Cortex of kidney (tissue), 1 donor: Measurements from ENCODE around the gene BPGM.

Experiments
- DNase-seq: peaks from one replicate; lab custom pipeline; 2025; lab: John Stamatoyannopoulos, UW

The BPGM gene

DNA sequence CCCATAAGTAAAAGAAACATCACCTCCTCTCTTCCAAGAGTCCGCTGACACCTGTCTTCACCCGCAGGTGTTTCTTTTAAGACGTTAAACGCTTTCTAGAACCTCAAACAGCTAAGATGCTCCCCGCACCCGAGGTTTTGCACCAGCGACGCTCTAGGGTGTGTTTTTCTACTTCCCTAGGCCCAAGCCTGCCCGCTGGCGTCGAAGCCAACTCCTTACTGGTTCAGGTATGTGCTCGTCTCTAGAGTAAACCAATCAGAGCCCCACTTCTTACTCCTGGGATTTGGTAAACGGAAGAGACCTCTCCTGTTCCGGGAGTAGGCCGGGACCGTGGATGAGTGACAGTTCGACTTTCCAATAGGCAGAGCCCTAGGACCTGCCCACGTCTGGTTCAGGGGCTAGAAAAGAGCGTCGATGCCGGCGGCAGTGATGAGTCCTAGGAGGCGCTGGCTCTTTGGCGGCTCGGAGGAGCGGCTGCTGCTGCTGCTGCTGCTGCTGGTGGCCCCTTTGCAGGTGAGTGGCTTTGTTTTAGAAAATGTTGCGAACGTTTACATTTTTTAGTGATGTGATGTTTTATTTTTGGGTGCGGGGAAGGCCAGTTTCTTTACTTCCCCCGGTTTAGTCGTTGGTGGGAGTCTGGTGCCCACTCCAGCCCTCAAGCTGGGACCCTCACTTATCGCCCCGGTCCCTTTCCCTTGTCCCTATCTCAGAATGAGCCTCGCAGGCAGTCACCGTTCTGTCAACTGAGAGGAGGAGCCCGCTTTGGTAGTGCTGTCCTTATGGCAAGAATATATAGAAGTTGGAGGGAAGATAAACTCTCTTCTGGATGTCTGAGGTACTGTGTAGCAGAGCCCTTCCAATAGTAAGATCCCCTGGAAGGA lies at the start of gene BPGM:
Gene BPGM, plus strand, starts transcription at position 429 of the 881 bp plus-strand sequence. CDS start 14,655 bp downstream, outside the sequence.
- peak; percentile 31 for DNase-seq

DNA sequence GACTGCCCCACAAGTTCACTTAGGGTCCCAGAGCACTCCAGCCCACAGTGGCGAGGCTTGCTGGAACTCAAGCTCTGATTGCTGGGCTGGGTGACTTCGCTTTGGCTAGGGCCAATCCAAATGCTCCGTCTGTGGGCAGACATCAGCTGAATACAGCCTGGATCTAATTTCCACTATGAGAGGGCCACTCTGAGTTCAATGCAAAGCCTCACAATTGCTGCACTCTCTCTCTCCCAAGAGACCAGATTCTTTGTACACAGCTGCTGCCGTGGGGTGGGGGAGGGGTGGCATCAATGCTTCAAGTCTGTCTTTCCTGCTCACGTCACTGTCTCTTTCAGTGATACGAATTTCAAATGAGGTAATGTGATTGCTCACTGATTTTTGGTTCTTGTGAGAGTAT lies 47.3 kb upstream of the BPGM start:
- DNase-seq = no peak

DNA sequence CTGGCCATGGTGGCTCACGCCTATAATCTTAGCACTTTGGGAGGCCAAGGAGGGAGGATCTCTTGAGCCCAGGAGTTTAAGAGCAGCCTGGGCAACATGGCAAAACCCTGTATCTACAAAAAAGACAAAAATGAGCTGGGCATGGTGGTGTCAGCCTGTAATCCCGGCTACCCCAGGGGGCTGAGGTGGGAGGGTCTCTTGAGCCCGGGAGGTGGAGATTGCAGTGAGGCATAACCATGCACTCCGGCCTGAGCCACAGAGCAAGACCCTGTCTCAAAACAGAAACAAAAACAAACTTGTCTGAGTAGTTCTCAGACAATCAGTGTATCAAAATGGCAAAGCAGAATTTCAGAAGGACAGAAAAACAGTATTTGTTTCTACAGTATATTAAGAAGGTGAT lies 45.2 kb upstream of the BPGM start:
- DNase-seq = no peak

DNA sequence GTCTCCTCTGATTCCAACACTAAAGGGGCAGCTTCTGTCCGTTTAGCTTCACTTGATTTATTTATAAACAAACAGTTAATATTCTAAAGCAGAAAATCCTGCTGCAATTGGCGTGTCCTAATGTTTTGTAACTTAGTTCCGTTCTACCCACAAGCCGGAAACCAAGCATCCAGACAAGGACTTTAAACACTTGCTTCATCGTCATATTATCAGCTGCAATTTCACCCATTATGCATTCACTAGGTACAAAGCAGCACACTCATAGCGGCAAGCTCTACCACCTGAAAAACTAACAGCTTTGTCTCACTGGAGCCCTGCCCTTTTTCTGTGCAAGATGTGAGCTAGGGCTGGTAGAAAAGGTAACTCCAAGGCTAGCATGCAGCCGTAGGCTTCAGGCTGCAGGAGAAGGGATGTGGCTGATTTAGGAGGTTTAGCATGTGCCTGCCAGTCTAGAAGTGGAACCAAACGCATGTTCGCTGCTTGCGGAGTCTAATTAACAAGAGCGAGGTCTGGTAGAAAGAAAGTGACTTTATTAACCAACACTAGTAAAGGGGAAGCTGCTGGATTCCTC lies 43.7 kb upstream of the BPGM start:
- DNase-seq = no peak

DNA sequence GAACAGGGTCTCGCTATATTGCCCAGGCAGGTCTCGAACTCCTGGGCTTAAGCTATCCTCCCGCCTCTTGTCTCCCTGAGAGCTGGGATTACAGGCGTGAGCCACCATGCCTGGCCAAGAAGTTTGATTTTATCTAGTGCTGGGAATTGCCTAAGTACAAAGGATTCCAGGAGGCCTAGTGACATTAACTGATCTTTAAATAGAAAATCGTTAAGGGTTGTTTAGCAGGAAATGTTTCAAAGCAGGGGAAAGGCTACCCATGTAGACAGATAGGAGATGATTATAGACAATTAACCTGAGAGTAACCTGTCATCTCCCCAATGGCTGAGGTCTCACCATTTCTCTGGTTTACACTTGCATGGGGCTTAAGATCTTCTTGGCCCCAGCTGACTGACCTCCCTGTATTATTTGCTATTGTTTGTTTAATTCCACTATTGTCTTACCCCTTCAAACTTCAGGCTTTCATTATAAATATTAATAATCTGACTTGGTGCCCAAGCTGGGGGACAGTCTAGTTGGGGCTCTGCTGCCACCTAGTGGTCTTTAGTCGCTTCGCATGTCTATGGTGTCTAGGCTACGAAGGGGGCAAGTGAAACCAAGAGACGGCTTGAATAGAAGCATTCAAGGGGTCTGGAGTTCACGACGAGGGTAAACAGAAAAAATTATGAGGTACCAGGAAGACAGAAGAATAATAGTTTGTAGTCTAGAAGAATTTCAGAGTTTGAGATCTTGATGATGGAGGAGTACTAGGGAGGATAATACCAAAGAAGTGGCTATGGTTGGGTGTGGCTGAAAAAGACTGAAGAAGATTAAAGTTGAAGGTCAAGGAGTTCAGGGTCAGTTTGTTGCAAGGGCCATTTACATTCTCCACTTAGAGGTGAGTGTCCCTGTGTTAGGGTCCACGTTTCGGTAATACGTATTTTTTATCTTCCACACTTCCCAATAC lies 40.4 kb upstream of the BPGM start:
- no peak for DNase-seq

DNA sequence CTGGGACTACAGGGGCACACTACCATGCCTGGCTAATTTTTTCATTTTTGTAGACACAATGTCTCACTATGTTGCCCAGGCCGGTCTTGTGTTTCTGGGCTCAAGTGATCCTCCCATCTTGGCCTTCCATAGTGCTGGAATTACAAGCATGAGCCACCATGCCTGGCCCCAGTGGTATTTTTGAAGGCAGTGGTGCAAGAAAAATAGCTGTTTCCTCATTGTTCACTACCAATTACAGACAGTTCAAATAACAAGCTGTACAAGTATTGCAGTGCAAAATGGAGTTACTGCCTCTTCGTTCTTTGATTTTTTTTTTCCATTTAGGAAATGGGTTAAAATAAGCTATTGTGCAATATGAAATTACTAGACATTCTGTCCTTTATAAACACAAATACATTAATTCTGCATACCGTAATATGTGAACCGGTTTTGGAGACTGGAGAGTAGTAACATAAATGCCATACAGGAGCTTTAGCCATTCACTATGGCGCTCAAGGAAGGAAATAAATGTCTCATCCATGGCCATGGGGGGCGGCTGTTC lies 35.0 kb upstream of the BPGM start:
- DNase-seq = no peak

DNA sequence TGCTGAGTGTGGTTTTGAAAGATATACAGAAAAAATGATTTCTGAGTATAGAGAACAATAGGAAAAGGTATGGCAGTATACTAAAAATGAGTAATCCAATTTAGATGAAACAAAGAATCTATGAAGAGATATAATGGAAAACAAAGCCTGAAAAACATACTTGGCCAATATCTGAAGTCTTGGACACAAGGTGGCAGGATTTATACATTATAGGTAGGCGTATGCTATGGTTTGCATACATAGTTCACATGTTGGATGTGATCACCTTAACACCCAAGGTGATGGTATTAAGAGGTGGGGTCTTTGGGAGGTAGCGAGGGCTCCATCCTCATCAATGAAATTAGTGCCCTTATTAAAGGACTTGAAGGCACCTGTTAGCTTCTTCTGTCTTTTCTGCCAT lies 34.5 kb upstream of the BPGM start:
- no peak for DNase-seq

DNA sequence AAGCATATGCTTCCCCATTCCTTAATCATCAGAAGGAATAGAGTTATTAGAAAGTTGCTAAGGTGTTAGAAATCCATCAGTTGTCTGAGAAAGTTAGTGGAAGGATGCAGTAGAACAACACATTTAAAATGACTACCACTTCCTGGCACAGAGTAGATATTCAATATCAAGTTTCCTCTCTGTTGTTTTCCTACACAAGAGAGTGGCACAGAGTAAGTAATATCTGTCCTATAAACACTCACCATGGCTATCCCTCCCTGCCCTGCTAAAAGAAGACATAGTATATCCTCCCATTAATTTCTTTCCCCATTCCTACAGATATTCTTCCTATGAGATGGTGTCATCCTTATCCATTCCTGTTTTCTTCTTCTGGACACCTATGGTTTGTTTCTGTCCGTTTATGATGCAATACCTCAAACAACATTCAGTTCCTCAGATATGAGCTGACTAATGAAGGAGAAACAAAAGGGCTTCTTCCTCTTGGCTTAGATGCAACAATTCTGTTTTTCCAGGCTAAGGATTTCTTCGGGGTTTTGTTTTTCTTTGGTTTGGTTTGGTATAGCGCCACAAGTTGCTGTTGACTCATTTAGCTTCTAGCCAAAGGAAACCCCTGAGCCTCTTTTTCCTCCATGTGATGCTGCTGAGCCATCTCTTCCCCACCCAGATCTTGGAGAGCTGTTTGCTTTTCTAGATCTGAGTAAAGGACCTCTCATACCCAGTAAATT lies 32.9 kb upstream of the BPGM start:
- DNase-seq = no peak

DNA sequence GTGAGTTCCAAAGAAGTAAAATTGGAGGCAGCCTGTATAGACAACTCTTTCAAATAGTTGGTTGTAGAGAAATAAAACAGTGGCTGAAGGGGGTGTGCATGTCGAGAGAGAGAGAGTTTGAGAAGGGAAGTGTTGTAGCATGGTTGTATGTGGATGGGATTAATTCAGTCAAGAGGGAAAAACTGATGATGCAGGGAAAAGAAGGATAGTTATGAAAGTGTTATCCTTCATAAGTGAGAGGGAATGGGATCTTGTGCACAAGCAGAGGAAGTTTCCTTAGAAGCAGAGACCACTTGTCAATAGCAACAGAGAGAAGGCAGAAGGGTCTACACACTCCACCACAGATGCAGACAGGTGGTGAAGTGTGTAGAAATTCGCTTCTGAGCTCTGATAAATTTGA lies 30.0 kb upstream of the BPGM start:
- no peak for DNase-seq

DNA sequence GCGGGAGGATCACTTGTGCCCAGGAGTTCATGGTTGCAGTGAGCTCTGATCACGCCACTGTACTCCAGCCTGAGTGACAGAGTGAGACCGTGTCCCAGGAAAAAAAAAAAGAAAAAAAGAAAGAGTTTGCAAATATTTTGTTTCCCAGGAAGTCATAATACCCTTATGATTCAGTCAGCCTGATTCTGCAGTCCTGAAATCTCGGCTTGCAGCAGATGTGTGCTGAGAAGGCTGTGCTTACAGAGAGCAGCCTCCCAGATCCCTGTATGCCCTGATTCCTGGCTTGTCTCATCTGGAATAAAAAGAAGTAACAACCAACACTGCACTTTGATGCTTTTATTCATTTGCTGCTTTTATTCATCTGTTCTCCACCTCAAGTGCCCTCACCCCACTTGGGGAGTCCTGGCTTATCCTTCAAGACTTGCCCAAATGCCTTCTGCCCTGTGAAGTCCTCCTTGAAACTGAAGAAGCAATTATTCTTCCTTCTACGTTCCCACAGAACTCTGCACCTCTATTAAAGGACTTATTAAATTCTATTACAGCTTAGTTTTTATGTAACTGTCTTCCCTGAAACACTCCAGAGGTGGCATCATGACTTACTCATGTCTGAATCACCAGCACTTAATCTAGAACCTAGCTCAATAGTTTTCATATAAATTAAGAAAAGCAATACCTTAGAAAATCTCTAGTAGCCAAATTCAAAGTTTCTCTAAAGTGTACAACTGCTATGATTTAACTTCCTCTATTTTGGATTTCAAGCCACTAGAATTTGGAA lies 27.7 kb upstream of the BPGM start:
- DNase-seq = no peak

DNA sequence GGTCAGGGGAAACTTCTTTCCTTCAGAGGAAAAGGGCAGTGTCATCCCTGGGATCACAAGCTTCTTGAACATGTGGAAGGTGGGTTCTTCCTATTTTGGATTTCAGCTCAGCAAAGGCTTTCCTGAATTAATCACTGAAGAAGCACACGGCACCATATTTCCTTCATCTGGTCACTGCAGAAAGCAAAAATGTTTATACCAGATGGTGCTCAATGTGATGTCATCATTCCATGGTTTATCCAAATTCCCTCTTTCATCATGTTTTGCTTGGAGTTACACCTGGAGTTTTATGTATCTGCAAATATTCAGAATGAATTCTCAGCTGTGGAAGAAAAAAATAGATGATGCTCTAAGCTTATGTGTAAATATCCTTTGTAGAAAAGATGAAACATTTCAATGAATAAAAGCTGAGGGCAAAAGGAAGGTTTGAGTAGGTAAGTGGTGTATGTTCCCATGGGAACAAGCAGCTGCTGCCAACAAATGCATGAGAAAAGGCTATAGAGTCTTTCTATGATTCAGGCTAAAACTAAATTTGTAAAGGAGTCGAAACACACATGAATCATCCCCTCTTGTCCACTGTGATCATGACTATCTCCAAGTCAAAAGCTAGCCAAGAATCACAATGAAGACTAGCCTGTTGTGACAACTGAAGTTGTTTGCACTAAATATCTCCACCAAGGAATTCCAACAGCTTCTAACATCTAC lies 26.9 kb upstream of the BPGM start:
- DNase-seq = no peak

DNA sequence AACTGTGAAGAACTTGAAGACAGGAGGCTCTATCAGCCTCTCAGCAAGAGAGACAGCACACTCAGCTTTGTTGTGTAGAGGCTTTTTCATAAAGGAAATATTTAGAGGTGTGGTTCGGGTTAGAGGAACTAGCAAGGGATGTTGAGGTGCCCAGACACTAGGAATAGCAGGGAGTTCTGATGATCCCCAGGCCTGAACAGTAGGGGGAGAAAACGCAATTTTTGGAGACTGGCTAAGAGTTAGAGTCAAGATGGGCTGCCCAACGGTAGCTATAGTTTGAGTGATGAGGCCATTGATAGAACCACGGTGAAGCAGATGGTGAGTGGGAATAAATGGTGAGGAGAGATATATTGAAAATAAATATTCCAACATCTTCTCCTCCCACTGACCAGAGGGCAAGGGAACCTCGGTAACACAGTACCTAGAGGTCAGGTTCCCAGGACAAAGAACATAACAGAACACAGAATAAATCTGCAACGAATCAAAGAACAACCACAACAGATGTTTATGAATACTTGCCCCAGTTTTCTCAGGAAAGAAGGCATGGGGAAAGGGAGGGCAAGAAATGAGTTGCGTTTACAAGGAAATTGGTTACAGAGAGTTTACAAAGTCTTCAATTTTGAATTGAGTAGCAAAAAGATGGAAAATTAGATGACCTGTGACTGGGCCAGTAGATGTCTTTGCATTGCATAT lies 24.2 kb upstream of the BPGM start:
- DNase-seq = no peak

DNA sequence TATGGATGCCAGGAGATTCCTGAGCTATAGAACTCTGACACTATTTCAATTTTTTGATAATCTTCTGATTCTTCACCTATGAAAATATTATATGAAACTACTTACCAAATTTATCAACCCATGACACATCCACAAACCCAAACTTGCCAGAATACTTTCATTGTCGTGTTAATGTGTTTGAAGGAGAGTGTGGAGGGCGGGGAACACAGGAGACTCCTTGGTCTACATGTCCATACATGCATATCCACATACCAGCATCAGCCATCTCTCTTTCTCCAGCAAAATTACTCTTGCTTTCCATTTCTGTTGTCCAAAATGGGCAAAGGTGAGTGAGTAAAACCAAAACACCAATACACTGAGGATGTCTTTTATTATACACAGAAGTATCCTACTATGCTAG lies 23.5 kb upstream of the BPGM start:
- DNase-seq = no peak

DNA sequence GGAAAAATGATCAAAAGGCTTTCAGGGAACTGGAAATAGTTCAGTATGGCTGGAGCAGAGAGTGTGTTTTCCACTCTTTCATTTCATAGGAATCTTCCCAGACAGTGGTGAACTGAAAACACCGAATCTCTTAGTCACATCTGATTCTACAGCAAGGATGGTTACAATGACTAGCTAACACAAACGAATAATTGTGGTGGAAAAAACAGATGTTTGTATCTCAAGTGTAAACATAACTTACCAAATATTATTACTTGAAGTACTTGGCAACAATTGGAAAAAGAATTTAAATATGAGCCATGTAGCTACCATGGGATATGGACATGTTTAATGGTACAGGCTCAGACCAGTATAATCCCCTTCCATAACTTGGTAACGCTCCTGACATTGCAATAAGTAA lies 21.1 kb upstream of the BPGM start:
- DNase-seq = no peak

DNA sequence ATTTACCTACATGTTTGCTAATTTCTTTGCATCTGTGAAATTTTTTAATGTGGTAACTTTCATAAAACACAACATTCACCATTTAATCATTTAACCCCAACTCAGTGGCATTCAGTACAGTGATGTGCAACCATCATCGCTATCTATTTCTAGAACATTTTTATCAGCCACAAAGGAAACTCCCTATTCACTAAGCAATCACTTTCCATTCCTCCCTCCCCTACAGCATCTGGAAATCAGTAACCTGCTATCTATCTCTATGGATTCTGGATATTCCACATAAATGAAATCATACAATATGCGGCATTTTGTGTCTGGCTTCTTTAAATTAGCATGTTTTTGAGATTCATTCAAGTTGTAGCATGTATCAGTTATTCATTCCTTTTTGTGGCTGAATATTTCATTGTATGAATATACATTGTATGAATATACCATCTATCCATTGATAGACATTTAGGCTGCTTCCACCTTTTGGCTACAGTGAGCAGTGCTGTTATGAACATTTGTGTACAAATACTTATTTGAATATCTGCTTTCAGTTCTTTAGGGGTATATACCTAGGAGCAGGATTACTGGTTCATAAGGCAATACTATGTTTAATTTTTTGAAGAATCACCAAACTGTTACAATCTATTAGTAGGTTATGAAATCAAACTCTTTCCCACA lies 19.4 kb upstream of the BPGM start:
- no peak for DNase-seq

DNA sequence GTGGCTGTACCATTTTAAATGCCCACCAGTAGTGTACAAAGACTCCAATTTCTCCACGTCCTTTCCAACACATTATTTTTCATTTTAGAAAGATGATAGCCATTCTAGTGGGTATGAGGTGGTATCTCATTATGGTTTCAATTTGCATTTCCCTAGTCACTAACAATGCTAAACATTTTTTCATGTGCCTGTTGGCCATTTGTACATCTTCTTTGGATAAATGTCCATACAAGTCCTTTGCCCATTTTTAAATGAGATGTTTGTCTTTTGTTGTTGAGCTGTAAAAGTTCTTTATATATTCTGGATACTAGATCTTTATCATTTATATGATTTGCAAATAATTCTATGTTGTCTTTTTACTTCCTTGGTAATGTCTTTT lies 18.9 kb upstream of the BPGM start:
- DNase-seq = no peak

DNA sequence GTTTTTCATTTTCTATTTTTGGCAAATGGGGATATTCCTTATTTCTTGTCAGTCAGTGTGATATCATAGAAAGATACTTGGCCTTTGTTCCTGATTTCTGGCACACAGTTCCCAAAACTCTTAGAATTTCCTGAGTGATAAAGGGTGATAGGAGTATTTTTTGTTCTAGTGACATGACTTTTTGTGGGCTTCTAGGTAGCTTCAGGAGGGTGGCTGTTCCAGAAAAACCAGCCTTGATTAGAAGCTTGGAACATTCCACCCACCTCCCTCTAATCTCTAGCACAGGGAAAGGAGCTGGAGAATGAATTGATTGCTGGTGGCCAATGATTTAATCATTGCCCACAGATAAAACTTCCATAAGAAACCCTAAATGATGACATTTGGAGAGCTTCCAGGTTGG lies 17.2 kb upstream of the BPGM start:
- DNase-seq = no peak

DNA sequence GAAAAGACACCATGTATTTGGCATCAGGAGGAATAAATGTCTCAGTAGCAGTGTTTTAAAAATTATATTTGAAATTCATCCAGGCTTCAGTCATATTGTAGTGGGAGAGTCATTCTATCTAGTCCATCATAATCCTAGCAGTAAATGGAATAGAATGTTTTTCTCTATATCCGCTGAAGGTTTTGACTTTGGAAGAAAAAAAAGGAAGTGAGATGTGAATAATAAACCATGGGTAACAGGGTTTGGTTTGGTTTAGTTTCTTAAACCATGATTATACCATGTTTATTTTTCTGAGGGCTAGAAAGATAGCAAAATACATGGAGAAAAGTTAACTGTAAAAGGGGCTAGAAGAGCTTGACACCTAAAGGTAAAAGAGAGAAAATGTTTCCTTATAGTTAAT lies 16.4 kb upstream of the BPGM start:
- DNase-seq = no peak

DNA sequence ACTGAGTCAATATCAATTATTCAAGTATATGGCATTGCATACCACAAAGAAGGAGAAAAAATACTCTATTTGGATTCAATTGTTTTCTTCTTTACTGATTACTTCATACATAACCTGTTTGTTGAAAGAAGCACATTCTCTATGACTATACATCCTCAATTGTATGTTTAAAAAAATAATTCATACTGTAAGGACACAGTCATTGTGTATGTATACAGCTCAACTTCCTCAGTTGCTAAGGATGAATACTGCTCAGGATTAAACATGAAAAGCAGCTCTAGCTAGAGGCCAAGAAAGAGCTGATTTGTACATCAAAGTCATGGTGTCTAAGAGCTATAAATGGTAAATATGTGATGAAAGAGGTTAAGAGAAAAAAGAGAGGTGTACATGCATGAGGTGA lies 15.8 kb upstream of the BPGM start:
- no peak for DNase-seq
